SK-N-SH treated with all-trans-retinoic acid at 6 μM for 48 hours (cell line): ENCODE data around the gene TNFRSF17.

Source experiments
- ATAC-seq: fragments of 200-7000 bp; cut with Tn5 transposase; 3 replicates; pipeline ENCODE4 v1.9.1; 2020; ENCODE audit warnings: mild to moderate bottlenecking, moderate library complexity
- ARNTL ChIP-seq: fragments of 450-650 bp; formaldehyde crosslinking; IDR thresholded peaks from 2 replicates; pipeline ENCODE4 v1.5.0; 2020; ENCODE audit warnings: low read depth, mild to moderate bottlenecking, moderate library complexity, borderline replicate concordance
- BACH2 ChIP-seq: fragments of 250-450 bp; sonication (Bioruptor Pico); IDR thresholded peaks from 2 replicates; pipeline ENCODE4 v1.9.0; 2021; ENCODE audit warnings: mild to moderate bottlenecking, borderline replicate concordance
- CREB5 ChIP-seq: fragments of 250-450 bp; sonication (Bioruptor Pico); IDR thresholded peaks from 2 replicates; pipeline ENCODE4 v1.5.1; 2020; ENCODE audit warnings: low read depth, mild to moderate bottlenecking, moderate library complexity
- CSDC2 ChIP-seq: fragments of 250-450 bp; sonication (Bioruptor Pico); IDR thresholded peaks from 2 replicates; pipeline ENCODE4 v1.5.0; 2020; ENCODE audit warnings: mild to moderate bottlenecking, moderate library complexity
- CSRNP3 ChIP-seq: fragments of 250-450 bp; sonication (Bioruptor Pico); IDR thresholded peaks from 2 replicates; pipeline ENCODE4 v1.5.1; 2021; ENCODE audit warnings: mild to moderate bottlenecking, moderate library complexity
- ESRRG ChIP-seq: fragments of 250-450 bp; sonication (Bioruptor Pico); IDR thresholded peaks from 2 replicates; pipeline ENCODE4 v1.6.1; 2021; ENCODE audit warnings: mild to moderate bottlenecking
- GLIS3 ChIP-seq: fragments of 250-450 bp; sonication (Bioruptor Pico); IDR thresholded peaks from 2 replicates; pipeline ENCODE4 v1.5.0; 2020; ENCODE audit warnings: mild to moderate bottlenecking, moderate library complexity
- ISL1 ChIP-seq: fragments of 250-450 bp; sonication (Bioruptor Pico); IDR thresholded peaks from 2 replicates; pipeline ENCODE4 v2.1.2; 2022; ENCODE audit warnings: mild to moderate bottlenecking, moderate library complexity
- OSR1 ChIP-seq: fragments of 250-450 bp; sonication (Bioruptor Pico); IDR thresholded peaks from 2 replicates; pipeline ENCODE4 v1.8.0; 2022; ENCODE audit warnings: moderate library complexity, mild to moderate bottlenecking, inconsistent platforms
- PATZ1 ChIP-seq: fragments of 250-450 bp; sonication (Bioruptor Pico); IDR thresholded peaks from 2 replicates; pipeline ENCODE4 v1.8.0; 2020; ENCODE audit warnings: mild to moderate bottlenecking, moderate library complexity, borderline replicate concordance
- POU6F1 ChIP-seq: fragments of 250-450 bp; sonication (Bioruptor Pico); IDR thresholded peaks from 2 replicates; pipeline ENCODE4 v1.8.0; 2021; ENCODE audit warnings: low read depth, mild to moderate bottlenecking, moderate library complexity, borderline replicate concordance
- PPARA ChIP-seq: fragments of 250-450 bp; sonication (Bioruptor Pico); IDR thresholded peaks from 2 replicates; pipeline ENCODE4 v1.5.0; 2020; ENCODE audit warnings: mild to moderate bottlenecking, borderline replicate concordance
- RARB ChIP-seq: fragments of 250-450 bp; sonication (Bioruptor Pico); IDR thresholded peaks from 2 replicates; pipeline ENCODE4 v1.8.0; 2021; ENCODE audit warnings: mild to moderate bottlenecking, moderate library complexity
- SNAI2 ChIP-seq: fragments of 250-450 bp; sonication (Bioruptor Pico); IDR thresholded peaks from 2 replicates; pipeline ENCODE4 v1.5.0; 2020; ENCODE audit warnings: mild to moderate bottlenecking, moderate library complexity
- TOX ChIP-seq: fragments of 250-450 bp; sonication (Bioruptor Pico); IDR thresholded peaks from 2 replicates; pipeline ENCODE4 v1.8.0; 2021; ENCODE audit warnings: mild to moderate bottlenecking, moderate library complexity, borderline replicate concordance
- TSHZ2 ChIP-seq: fragments of 250-450 bp; sonication (Bioruptor Pico); IDR thresholded peaks from 2 replicates; pipeline ENCODE4 v1.5.0; 2020; ENCODE audit warnings: mild to moderate bottlenecking, moderate library complexity
- ZC3H10 ChIP-seq: fragments of 250-450 bp; sonication (Bioruptor Pico); IDR thresholded peaks from 2 replicates; pipeline ENCODE4 v1.5.1; 2021; ENCODE audit warnings: mild to moderate bottlenecking, moderate library complexity
- ZFP30 ChIP-seq: fragments of 450-650 bp; formaldehyde crosslinking; IDR thresholded peaks from 2 replicates; pipeline ENCODE4 v1.5.0; 2022; ENCODE audit warnings: mild to moderate bottlenecking, moderate library complexity
- ZNF565 ChIP-seq: fragments of 450-650 bp; formaldehyde crosslinking; conservative IDR thresholded peaks from 2 replicates; pipeline ENCODE4 v1.5.0; 2020; ENCODE audit warnings: low read depth, mild to moderate bottlenecking, moderate library complexity
- ZNF70 ChIP-seq: fragments of 450-650 bp; formaldehyde crosslinking; IDR thresholded peaks from 2 replicates; pipeline ENCODE4 v1.5.0; 2020; ENCODE audit warnings: mild to moderate bottlenecking, moderate library complexity
- ZNF8 ChIP-seq: fragments of 450-650 bp; formaldehyde crosslinking; IDR thresholded peaks from 2 replicates; pipeline ENCODE4 v1.5.0; 2020; ENCODE audit warnings: mild to moderate bottlenecking, moderate library complexity

TNFRSF17 gene

GRCh38 chr16:12009462-12009861 is 44.5 kb downstream of the TNFRSF17 start:
- no peak for ATAC-seq
- TF ChIP-seq ZNF70 (CRISPR knock-in tag), result no peak
- no peak for TF ChIP-seq ISL1 (CRISPR knock-in tag)
- no peak for TF ChIP-seq ZNF565
- TF ChIP-seq ARNTL, result no peak
- no peak for TF ChIP-seq SNAI2 (CRISPR knock-in tag)

GRCh38 chr16:12009922-12010321 is 44.9 kb downstream of the TNFRSF17 start:
- ATAC-seq, result no peak

More at GRCh38 chr16:12009922-12010321, 44.9 kb downstream of the TNFRSF17 start:
- TF ChIP-seq BACH2 (CRISPR knock-in tag), result no peak
- TF ChIP-seq TSHZ2 (CRISPR knock-in tag), result no peak
- no peak for TF ChIP-seq CSDC2 (CRISPR knock-in tag)
- TF ChIP-seq POU6F1 (CRISPR knock-in tag), result no peak
- TF ChIP-seq TOX, result no peak
- no peak for TF ChIP-seq OSR1 (CRISPR knock-in tag)
- TF ChIP-seq CSRNP3, result no peak
- TF ChIP-seq PATZ1, result no peak
- no peak for TF ChIP-seq RARB (CRISPR knock-in tag)
- no peak for TF ChIP-seq SNAI2 (CRISPR knock-in tag)
- TF ChIP-seq ZC3H10 (CRISPR knock-in tag), result no peak
- no peak for TF ChIP-seq ZFP30
- TF ChIP-seq ZNF8, result no peak
- no peak for TF ChIP-seq GLIS3 (CRISPR knock-in tag)
- no peak for TF ChIP-seq ESRRG (CRISPR knock-in tag)
- no peak for TF ChIP-seq ARNTL
- TF ChIP-seq ZNF70 (CRISPR knock-in tag), result no peak
- no peak for TF ChIP-seq PPARA
- no peak for TF ChIP-seq CREB5
- no peak for TF ChIP-seq ZNF565
- TF ChIP-seq, all 23 proteins: peak for 0
